CD4-positive, alpha-beta T cell treated with Interleukin-15 for 1 hour (primary cell): ENCODE data around the gene KATNB1.
"Not testable (repeated sequence)": the region's sequence is repeated elsewhere in the genome, so short reads cannot be mapped to it uniquely, and the experiment has no call there.

Experiments
- DNase-seq: peaks from one replicate; pipeline ENCODE4 v3.0.0-alpha.2; 2020

The KATNB1 gene

DNA sequence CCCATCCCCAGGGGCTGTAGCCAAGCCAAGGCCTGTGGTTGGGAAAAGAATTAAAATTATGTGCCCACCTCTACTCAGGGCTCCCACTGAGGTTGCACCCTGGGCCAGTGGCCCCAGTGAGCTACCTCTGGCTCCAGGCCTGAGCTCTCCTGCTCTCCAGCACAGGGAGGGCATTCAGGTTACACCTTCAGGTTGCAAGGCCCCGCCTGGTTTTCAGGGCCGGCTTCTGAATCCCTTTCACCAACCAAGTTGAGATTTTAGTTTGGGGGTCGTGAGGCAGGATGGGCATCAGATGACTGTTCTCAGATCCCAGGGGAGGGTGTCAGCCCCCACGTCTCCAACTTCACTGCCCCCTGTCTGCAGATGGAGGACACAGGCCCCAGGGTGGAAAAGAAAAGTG lies 8.0 kb upstream of the KATNB1 start:
- no peak for DNase-seq

DNA sequence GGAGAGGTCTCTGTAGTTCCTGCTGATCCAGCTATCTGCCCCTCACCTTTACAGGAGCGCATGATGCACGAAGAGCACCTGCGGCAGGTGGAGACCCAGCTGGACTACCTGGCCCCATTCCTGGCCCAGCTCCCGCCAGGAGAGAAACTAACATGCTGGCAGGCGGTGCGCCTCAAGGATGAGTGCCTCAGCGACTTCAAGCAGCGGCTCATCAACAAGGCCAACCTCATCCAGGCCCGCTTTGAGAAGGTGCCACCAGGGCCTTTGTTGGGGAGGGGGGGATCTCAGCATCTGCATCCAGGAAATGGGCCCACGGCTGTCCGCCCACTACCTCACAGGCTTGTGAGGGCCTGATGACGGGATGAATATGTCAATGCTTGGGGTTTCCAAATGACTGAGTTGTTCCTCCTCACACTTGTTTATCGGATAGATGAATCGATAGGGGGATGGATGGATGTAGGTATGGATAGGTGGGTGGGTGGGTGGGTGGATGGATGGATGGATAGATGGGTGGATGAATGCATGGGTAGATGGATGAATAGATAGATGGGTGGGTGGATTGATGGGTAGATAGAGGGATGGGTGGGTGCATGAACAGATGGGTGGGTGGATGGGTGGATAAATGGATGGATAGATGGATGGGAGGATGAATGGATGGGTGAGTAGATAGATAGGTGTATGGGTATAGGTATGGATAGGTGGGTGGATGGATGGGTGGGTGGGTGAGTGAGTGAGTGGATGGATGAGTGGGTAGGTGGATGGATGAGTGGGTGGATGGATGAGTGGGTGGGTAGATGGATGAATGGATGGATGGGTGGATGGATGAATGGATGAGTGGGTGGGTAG lies 7.0 kb upstream of the KATNB1 start:
- no peak for DNase-seq

DNA sequence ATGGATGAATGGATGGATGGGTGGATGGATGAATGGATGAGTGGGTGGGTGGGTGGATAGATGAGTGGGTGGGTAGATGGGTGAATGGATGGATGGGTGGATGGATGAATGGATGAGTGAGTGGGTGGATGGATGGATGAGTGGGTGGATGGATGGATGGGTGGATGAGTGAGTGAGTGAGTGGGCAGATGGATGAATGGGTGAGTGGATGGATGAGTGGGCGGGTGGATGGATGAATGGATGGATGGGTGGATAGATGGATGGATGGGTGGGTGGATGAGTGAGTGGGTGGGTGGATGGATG lies 6.4 kb upstream of the KATNB1 start:
- DNase-seq, result no peak

DNA sequence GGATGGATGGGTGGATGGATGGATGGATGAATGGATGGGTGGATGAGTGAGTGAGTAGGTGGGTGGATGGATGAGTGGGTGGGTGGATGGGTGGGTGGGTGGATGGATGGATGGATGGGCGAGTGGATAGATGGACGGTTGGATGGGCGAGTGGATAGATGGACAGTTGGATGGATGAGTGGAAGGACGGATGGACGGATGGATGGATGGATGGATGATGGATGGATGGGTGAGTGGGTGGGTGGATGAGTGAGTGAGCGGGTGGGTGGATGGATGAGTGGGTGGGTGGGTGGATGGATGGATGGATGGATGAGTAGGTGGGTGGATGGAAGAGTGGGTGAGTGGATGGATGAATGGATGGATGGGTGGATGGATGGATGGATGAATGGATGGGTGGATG lies 5.7 kb upstream of the KATNB1 start:
- not testable (repeated sequence) for DNase-seq

DNA sequence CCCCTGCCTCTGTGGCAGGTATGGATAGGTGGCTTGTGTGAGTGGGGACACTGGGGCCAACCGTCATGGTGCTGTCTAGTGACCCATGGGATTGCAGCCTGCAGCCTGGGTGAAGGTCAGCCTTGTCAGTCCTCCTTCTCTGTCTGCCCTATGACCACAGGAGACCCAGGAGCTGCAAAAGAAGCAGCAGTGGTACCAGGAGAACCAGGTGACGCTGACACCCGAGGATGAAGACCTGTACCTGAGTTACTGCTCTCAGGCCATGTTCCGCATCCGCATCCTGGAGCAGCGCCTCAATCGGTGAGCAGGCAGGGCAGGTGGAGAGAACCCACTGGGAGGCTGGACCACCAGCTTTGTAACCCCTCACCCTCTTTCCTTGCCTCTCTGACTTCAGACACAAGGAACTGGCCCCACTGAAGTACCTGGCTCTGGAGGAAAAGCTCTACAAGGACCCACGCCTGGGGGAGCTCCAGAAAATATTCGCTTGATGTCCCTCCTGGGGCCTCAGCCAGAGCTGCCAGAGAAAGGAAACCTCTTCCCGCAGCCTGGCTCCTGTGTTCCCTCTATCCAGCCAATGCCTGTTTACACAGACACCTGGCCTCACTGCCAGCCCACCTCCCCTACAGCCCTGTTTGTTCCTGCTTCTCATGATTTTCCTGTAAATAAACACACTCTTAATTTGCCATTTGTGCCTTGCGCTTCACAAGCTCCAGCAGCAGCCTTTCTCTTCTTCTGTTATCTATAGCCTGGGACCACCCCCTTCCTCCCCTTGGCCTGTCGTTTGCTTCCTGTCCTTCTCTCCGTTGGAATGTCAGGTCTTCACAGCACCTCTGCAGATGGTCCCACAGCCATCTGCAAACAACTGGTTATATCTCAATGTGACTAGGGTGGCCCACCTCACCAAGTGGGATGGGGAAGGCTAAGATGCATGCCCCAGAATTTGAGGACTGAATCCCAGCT lies 4.5 kb upstream of the KATNB1 start:
- DNase-seq, result no peak

DNA sequence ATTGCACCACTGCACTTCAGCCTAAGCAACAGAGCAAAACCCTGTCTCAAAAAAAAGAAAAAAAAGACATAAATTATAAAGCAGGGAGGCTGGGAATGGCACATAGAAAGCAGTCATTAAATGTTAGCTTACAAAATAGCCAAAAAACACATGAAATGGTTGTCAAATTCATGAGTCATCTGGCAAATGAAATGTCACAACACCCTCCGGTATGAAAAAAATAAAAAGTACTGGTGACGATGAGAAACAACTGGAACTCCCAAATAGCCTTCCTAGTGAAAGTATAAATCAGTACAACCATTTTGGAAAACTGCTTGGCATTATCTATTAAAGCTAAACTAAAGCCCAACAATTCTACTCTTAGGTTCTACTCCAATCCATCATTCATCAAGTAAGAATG lies 3.5 kb upstream of the KATNB1 start:
- DNase-seq, result no peak

DNA sequence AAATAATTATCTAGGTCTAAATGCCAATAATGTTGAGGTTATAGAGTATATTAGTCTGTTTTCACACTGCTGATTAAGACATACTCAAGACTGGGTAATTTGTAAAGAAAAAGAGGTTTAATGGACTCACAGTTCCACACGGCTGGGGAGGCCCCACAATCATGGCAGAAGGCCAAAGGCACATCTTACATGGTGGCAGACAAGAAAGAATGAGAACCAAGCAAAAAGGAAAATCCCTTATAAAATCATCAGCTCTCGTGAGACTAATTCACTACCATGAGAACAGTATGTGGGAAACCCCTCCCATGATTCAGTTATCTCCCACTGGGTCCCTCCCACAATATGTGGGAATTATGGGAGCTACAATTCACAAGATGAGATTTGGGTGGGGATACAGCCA lies 2.9 kb upstream of the KATNB1 start:
- DNase-seq, result no peak

DNA sequence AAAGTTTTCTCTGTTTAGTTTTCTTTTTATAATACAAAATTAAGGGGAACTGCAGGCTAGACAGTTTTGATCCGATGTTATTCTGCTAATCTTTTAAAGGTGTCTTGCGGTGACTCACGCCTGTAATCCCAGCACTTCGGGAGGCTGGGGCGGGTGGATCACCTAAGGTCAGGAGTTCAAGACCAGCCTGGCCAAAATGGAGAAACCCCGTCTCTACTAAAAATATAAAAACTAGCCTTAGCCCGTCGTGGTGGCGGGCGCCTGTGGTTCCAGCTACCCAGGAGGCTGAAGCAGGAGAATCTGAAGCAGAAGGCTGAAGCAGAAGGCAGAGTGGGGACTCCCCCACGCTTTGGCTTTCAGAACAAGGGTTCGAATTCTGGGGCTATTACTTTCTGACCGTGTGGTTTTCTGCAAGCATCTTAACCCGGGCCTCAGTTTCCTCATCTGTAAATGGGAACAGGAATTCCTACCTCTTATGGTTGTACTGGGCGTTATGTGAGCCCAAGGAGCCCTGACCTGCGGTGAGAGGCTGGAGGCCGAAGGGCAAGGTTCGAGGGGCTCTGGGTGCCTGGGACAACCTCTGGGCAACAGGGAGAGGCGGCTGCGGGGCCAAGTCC lies 1.2 kb upstream of the KATNB1 start:
- no peak for DNase-seq

DNA sequence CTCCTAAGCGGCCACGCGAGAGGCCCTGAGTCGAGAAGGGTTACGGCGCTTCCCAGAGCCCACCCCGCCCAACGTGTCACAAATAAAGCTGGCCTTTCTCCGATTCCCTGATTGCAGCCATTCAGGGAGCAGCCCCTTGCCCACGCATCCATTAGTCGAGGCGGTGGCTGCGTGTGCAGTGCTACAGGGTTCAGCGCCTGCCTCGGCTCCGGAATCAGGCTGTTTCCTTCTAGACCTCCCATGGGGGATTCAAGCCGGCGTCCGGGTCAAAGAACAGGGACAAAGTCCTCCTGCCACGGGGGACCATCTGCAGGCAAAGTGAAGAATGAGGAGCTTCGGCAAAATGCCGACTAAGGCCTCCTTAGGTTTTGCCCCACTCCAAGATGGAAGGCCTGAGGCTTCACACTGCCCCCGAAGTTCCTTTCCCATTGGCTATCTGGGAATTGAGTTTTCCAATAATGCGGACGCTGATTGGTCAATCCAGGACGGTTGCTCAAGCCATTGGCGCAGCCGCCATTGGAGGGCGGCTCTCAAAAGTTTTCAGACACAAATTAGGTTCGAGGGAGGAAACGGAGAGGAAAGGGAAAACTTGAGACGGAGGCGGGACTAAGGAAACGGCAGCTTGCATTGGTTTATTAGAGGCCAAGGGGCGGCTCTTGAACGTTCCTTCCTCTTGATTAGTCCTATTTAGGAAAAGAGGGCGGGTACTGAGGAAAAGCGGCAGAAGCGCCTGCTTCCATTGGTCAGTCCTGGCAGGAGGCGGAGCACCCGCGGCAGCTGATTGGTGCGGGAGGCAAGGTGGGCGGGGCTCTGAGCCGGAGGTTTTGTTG lies 430 bp upstream of the KATNB1 start:
- DNase-seq, result peak; percentile 99

DNA sequence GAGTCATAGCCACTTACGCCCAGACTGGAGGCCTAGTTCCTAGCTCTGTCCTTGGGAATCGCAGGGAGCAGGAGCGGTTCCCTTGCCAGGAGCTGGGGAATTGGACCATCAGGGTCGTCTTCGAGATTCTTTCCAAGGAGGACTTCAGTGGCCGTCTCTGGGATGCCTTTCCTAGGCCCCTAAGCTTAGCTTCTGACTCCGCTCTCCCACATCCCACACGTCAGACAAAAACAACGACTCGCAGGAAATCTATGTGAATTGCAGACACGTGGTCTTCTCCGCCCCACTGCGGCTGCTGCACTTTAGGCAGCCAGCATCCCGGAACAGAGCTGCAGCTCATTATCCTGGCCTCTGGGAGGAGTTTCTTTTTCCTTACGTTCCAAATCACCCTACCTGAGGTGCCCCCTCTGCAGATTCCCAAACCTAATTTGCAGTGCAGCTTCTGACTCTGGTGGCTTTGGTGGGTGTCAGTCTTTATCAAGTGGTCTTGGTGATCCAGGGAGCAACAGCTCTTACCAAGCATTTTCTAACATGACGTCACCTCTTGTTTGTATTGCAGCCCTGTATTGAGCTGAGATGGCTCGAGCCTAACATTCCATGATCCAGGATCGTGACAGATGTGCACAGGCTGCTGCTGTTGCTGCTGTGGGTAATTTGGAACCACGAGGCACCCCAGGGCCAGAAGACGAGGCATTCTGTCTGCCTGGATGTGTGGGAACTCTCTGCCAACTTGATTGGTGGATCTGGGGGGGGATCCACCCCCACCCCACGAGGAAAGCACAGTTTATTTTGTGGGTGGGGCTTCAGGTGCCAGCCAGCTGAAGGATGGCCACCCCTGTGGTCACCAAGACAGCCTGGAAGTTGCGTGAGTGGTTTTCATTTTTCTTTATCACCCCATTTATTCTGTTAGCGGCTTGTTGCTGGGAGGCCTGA lies 1.1 kb downstream of the KATNB1 start:
- DNase-seq, result peak; percentile 40

DNA sequence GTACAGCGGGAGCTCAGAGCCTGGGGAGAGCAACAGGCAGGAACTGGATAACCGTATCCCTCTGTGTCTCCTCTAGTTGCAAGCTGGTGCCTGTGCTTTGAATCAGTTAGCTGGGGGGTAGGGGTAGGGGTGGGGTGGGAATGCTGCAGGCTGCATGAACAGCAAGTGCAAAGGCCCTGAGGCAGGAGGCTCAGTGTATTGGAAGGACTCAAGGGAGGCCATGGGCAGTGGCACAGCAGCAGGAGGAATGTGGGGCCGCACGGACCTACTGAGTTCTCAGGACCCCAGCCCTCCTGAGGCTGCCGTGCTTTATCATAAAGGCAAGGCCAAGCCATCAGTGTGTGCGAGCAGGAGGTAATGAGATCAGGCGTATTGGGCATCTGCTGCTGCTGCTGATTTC lies 3.3 kb downstream of the KATNB1 start:
- DNase-seq, result no peak

DNA sequence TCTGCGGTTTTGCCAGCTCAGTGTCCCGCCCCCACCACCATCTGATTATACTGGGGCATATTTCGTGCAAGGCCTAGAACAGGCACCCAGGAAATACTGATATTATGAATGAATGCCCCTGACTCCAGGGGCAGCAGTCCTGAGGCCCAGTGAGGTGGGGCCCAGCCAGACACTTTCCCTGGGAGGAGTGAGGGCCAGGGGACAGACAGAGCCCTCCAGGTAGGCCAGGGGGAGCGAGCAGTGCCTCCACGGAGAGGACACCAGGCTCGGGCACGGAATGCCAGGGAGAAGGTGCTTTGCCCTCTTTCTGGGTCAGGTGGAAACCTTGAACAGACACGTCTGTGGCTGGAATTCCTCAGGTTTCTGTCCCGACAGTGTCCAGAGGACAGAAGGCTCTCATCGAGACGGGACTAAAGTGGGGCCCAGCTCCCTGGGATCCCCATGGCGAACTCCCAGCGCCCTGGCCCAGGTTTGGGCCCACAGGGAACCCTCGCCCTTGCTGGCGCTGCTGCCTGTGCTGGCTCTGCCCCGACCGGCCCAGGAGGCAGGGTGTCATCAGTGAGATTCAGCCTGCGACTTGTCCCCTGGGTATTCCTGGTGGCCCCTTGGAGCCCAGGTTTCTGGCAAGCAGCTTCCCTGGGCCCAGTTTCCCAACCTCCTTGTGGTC lies 4.3 kb downstream of the KATNB1 start:
- no peak for DNase-seq

DNA sequence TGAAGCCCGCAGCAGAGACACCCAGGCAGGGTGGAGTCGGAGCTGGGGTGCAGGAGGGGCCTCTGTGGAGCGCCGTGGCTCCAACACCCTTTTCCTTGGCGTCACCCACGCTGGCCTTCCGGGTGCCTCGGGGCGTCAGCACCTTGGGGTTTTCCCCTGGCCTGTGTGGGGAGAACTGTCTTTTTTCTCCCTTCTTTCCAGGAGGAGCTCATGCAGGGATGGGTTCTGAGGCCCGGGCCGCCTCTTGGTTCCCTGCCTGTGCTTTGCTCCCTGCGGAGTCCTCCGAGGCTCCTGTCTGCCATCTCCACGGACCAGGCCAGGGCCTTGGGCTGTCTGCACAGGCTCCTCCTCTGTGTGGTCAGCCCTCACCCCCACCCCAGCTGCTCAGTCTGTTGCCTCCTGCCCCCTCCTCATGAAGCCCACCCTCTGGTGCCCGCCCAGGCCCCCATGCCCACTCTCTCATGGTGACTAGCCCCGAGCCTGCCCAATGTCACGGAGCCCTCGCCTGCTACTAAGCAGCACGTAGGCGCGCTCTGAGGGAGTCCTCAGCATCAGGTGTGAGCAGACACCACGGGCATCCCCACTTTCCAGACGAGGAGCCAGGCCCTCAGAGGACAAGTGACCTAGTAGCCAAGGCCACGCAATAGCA lies 5.0 kb downstream of the KATNB1 start:
- DNase-seq, result no peak

DNA sequence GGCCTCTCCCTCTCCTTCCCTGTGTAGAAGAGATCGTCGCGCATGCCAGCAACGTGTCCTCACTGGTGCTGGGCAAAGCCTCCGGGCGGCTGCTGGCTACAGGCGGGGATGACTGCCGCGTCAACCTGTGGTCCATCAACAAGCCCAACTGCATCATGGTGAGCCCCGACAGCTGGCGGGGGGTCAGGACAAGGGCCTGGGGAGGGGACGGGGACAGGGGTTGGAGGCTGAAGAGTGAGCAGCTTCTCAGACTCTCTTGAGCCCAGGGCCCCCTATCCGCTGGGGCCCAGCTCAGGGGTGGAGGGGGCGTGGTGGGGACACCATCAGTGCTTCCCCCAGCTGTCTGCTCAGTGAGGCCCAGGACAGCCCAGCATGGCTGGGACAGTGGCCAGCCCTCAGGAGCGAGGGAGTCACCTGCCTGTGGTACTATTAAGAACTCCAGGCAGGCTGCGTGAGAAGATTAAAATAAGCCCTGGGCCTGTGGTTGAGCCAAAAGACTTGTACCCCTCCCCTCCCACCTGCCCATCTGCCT lies 6.2 kb downstream of the KATNB1 start:
- no peak for DNase-seq

DNA sequence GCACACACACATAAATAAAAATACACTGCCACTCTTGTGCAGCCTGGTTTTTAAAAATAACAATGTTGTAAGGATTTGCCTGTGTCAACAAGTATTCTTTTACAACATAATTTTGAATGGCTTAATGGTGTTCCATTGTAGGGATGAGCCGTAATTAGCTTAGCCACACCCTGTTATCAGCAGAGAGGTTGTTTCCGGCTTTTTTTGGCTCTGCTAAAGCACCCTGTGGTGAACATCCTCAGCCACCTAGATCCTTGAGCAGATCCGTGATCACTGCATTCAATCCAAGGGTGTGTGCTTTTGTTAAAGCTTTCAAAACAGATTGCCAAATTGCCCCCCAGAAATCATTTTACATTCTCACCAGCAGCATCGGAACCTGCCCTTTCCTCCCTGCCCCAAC lies 7.0 kb downstream of the KATNB1 start:
- DNase-seq, result no peak

DNA sequence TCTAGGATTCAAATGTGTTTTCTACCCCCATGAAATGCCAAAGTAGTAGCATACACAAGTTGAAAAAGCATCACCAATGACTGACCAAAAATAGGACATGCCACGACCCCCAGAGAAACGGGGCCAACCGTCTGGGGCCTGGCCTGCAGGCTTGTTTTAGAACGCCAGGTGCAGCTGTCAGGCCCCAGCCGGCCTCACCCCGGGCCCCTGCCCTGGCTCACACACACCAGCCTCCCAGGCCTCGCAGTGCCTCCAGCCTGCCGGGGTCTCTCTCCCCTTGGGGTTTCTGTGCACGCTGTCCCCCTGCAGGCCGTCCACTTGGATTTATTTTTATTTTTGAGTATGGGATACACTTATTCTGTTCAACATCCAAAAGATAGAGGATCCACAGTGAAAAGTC lies 7.9 kb downstream of the KATNB1 start:
- no peak for DNase-seq

DNA sequence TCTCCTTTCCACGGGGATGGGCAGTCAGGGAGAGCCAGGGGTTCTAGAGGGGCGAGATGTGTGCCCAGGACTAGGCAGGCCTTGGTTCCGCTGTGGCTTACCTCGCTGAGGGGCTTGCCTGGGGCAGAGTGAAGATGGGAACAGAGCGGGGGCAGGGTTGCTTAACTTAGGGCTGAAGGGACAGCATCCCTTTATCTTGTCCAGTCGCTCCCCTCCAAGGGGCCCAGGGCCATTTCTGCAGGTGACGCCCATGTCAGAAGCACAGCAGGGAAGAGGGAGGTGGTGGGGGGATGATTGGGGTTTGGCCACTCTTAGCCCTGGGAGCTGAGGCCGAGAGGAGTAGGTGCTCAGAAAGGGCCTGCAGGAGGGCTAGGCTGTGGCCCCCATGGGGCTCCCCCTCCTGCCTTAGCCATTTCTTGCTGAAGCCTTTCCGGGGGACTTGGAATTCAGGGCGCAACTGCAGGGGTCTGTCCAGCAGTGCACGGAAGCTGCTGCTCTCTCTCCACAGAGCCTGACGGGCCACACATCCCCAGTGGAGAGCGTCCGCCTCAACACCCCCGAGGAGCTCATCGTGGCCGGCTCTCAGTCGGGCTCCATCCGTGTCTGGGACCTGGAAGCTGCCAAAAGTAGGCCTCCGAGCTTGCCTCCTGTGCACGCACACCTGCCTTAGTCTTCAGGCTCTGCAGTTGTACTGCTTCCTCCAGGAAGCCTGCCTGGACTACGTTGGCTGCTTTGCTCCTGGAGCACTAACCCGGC lies 8.5 kb downstream of the KATNB1 start:
- no peak for DNase-seq

DNA sequence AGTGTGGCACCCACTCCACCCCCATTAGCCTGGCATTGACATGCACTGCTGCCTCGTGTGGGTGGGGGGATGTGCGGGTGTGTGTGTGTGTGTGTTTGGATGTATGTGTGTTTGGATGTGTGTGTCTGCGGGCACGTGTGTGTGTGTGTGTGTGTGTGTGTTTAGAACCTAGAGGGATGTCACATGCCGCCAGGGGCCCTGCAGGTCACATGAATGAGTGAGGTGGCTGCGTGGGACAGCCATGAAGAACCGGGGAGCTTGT lies 9.0 kb downstream of the KATNB1 start:
- DNase-seq, result no peak

DNA sequence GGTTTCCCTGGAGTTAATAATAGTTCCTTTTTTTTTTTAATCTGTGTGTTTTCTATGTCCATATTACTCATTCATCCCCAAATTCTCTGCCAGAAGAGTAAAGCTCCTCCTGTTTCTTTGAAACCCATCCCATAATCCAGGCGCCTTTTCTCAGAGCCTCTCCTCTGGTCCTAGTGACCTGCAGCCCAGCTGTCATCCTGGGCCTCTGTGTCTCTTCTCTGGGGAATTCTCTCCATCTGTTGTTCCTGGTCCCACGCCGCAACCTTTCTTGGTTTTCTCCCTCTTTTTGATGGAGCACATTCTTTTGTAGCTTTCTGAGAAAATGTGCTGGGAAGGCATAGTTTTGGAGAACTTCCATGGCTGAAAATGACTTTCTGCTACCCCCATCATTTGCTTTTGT lies 10.2 kb downstream of the KATNB1 start:
- no peak for DNase-seq

DNA sequence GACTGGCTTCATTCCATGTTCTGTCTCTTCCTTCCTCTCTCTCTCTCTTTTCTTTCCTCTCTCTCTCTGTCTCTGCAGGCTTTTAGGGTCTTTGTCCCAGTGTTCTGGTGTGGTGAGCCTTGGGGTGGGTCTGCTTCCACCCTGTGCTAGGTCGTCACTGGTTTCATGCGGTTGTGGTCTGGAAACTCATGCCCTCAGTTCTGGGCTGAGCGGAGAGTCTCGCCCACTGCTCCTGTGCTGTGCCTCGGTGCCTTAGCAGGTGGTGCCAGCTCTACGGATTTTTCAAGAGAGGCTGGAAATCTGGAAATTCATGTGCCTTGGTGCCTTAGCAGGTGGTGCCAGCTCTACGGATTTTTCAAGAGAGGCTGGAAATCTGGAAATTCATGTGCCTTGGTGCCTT lies 10.7 kb downstream of the KATNB1 start:
- not testable (repeated sequence) for DNase-seq
